Measurements from ENCODE around the gene KBTBD2.

- TF ChIP-seq CTCF (IDR thresholded peaks at IDR 0.05; ENCODE audit: insufficient read depth, low read length), result no peak
- TF ChIP-seq POLR2AphosphoS5 (IDR thresholded peaks at IDR 0.05; ENCODE audit: low read depth), result no peak
Measured at GRCh38 chr7:32881074-32881982, 10.2 kb downstream of the KBTBD2 start.
